GM08714 (cell line): Measurements from ENCODE around the gene SLC29A1.
A peak's percentile ranks its signal among the peaks of the same experiment; 100 is the strongest.

Experiments used
- H3K4me3 ChIP-seq: fragments of 200-500 bp; sonication (Bioruptor generic); 2 replicates; pipeline ENCODE4 v1.5.1; 2014; ENCODE audit warnings: mild to moderate bottlenecking, low read length, inconsistent platforms
- ZNF274 ChIP-seq: IDR thresholded peaks from 2 replicates; pipeline ENCODE4 v1.6.1; 2012; ENCODE audit warnings: mild to moderate bottlenecking, low read depth, low read length

The SLC29A1 gene

GRCh38 chr6:44232676-44233566 is 9.5 kb downstream of the SLC29A1 start:
- H3K4me3 ChIP-seq = no peak overlapping the region
- no peak for TF ChIP-seq ZNF274

- TF ChIP-seq ZNF274 = no peak
- no peak overlapping the region for H3K4me3 ChIP-seq
Observed at GRCh38 chr6:44233567-44234100, 10.2 kb downstream of the SLC29A1 start.

DNA sequence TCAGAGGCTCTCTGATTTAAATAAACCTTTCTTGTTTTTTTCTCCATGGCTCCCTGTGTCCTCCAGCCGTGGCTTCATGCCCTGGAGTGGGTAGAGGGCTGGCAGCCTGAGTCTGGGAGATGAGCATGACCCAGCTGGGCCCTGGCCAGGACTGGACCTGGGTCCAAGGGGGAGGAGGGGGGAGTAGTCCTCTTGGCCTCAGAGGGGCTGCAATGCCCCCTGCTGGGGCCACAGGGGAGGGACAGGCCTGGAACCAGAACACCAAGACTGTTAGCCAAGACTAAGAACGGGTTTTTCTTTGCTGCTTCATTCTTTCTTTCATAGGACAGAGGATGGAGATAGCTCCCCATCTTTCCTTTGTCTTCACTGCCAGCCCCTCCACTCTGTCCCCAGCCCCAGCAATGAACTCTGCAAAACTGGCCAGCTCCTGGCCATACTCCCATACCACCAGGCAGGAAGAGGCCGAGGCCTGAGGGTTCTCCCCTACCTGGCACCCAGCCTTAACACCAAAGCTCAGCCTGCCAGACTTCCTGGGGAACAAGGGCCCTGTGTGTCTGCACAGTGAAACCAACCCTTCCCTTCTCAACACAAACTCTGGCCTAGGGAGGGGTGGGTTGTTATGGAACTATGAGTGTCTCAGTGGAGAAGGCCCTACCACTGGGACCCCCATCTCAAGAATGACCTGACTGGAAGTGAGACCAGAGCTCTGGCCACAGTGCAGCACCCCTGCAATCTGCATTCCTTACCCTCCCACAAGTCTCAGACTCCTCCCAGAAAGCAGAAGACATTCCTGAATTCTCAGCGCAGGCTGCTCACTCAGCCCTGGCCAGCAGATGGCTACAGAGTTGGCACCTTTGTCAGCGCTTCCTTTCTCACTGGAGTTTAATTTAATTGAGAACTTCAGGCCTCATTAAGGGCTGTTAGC is 11.0 kb downstream of the SLC29A1 start:
- no peak overlapping the region for H3K4me3 ChIP-seq
- no peak for TF ChIP-seq ZNF274

GRCh38 chr6:44235269-44235668 is 11.9 kb downstream of the SLC29A1 start:
- no peak for TF ChIP-seq ZNF274
- H3K4me3 ChIP-seq = no peak overlapping the region

DNA sequence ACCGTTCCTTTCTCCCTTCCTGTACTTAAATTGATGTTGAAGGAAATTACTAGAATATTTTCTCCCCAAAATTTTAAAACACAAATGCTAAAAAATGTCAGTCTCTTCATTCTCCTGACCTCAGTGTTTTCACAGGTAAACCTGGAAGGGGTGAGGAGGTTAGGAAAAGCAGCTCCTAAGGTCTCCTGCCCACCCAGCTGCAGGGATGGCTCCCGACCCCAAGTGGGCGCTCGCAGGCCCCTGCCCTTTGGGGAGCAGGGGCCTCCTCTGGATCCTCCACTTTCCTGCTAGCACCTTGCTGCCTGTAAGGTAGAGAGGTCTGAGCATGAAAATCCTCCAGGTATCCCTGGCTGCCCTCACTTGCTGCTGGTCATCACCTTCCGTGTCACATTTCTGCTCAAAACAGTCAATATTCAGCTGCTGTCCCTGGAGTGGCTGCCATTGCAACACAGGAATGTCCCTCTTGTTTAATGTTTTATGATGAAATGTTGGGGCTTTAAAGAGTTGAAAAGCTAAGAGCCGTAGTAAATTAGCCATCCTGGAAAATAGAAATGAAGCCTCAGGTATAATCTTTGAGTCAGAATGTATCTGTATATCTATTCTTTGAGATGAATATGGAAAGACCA is 12.6 kb downstream of the SLC29A1 start:
- TF ChIP-seq ZNF274 = no peak
- H3K4me3 ChIP-seq = no peak overlapping the region

- H3K4me3 ChIP-seq = peak overlapping the region; percentile 48; the same call in 1 of the 2 replicates
- no peak for TF ChIP-seq ZNF274
Observed at GRCh38 chr6:44237021-44237812, 13.8 kb downstream of the SLC29A1 start.

DNA sequence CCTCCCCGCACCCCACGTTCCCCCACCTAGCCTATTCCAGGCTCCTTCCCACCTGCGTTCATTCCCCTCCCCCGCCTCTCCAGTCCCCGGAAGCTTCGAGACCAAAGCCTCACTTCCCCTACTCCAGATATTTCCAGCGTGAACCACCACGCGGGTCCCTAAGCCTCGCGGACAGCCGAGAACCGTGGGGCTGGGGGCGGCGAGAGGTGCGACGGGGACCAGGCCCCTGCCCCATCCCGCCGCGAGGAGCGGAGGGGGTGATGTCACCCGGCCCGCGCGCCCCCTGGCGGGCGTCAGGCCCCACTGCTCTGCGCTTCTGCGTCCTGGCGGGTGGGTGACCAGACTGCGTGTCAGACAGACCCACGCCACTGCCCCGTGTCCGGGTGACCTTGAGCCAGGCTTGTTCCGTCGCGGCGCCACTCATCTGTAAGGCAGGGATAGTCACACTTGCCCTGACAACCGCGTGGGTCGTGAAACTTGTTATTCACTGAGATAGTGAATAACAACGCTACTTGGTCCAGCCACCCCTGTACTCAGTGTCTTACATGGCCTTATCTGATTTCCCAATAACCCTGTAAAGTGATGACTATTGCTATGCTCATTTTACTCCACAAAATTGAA is 14.5 kb downstream of the SLC29A1 start:
- peak overlapping the region; percentile 48; the same call in 1 of the 2 replicates for H3K4me3 ChIP-seq
- TF ChIP-seq ZNF274 = no peak

DNA sequence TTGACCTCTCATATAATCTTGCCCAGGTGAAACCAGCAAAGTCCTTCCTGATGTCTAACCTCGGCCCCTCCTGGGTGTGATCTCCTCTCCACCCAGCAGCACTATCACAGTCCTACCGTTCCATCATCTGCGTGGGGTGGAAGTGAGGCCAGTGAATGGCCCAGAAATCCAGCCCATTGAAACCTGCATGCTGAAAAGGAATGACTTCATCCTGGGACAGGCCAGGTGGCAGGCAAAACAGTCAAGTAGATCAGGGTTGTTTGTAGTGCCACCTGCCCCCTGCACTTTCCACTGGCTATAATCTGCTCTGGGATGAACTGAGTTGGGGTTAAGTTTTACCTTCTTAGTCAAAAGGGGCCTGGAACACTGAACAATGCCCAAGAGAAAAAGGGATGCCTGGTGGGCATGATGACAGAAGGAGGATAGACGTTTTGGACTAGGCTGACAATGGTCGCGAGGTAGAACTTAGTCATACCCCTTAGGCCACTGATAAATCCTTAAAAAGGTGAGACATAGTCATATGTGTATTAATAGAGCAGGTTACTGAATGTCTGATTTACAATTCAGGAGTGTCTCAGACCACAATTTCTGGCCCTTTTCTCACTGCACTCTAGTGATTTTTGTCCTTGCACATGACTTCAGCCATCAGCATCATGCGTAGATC is 15.4 kb downstream of the SLC29A1 start:
- no peak overlapping the region for H3K4me3 ChIP-seq
- TF ChIP-seq ZNF274 = no peak

DNA sequence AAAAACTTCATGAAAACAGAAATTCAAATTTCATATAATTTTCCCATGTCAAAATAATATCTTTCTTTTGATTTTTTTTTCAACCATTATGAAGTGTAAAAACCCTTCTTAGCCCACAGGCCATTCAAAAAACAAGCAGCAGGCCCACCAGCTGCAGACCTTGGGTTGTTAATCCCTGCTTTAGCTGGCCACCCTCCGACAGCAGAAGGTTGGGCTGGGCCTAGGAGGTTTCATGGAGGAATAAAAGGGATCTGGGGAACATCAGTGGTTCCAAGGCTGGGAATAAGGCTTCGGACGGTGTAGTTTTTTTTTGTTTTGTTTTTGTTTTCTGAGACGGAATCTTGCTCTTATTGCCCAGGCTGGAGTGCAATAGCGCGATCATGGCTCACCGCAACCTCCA is 19.9 kb downstream of the SLC29A1 start:
- TF ChIP-seq ZNF274 = no peak
- H3K4me3 ChIP-seq = no peak overlapping the region

DNA sequence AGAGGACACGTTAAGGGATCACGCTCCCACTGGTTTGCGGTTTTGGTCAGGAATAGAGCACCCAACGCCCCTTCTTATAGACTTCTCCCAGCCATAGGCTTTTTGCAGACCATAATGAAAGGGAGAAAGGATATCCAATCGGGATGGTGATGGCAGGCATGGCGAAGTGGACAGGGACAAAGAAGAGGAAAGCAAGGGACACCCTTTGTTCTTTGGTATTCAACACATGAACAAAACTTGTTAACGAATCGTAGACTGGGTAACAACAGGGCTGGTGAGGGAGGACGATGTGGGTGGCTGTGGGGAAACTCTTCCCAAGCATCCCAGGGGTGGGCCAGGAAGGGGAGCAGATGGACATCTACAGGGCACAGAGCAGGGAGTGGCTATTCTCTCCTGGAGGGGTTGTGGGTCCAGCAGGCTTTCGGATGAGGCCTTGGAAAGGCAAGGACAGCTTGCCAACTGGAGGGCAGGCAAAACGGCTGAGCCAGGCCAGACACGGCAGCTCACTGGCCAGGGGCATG is 22.1 kb downstream of the SLC29A1 start:
- TF ChIP-seq ZNF274 = no peak
- peak overlapping the region; percentile 98; the same call in 1 of the 2 replicates for H3K4me3 ChIP-seq

GRCh38 chr6:44245912-44246662 is 22.7 kb downstream of the SLC29A1 start:
- H3K4me3 ChIP-seq = peak overlapping the region; percentile 98
- no peak for TF ChIP-seq ZNF274
